GM18520 (cell line): ENCODE measurements around the gene GPD1.
"Not testable (repeated sequence)": the region's sequence is repeated elsewhere in the genome, so short reads cannot be mapped to it uniquely, and the experiment has no call there.

Experiments used
- ATAC-seq: cut with Tn5 transposase; IDR thresholded peaks from one replicate; pipeline ENCODE4 v1.9.1; 2021; ENCODE audit not compliant: unreplicated experiment

Gene GPD1

DNA sequence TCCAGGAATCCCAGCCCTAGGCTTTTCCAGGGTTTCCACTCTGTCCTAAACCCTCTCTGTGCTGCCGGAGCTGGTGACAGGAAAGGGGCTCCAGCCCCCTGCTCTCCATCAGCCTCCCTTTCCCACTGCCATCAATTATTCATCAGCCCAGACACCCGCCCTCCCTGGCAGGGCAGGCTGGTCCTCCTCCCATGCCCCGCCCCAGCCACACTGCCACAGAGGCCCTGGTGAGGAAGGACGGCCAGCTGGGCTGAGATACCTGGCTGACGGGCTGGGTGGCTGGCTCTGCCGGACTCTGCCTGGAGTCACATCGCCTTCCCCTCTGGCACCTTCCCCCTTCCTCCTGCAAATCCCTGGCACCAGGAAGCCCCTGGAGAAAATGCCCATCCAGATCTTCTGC is 30.6 kb upstream of the GPD1 start:
- ATAC-seq = no peak

DNA sequence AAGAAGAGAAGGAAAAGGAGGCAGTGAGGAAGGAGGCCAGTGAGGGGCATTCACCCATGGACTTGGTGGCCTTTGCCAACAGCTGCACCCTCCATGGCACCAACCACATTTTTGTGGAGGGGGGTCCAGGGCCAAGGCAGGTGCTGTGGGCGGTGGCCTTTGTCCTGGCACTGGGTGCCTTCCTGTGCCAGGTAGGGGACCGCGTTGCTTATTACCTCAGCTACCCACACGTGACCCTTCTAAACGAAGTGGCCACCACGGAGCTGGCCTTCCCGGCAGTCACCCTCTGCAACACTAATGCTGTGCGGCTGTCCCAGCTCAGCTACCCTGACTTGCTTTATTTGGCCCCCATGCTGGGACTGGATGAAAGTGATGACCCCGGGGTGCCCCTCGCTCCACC is 30.1 kb upstream of the GPD1 start:
- ATAC-seq = no peak

DNA sequence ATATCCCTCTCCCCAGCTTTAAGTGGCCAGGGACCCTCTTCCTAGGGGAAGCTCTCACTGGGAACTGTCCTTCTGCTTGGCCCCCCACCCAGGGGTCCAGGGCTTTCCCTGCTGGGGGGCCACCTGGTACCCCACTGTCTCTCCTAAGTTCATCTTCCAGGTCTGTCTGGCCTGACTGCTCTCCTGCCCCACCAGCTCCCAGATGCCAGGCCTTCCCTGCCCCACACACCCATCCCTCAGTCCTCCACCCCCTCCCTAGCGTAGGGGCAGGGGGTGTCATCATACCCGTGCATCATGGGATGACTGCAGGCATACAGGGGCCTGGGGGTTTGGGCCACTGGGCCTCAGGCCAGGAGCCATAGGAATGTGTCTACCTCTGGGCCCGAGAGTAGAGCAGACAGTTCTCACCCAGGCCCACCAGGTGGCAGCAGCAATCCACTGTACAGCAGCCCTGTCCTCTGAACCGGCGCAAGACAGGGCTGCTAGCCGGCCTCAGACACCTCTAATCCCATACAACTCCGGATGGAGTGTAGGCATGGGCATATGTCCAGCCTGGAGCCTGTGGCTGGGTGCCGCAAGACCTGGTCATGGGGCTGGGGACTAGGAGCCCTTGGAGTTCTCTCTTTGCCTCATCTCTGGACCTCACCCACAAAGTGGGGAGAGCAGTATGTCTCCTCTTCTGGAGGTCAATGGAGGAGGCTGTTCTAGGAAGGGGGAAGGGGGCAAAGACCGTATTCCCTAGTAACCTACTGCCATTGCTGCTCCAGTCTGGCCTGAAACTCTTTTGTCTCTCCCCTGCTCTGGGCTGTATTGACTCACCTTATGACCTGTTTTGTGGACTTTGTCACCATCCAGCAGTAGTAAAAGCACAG is 28.6 kb upstream of the GPD1 start:
- ATAC-seq = peak; percentile 76

DNA sequence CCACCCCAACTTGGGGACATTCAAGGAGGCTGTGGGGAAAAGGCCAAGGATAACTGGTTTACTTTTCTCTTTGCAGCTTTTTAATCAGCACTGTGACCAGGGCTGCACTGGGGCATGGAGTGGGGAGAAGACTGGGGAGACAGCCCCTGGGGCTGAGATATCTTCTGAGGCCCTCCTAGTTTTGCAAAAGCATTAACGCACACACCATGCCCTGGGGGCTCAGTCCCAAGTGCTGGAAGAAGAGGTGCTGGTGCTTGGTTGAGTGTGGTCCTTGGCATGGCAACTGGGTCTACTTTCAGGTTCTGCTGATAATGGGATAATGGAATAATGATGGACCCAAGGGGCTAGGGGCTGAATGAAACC is 28.0 kb upstream of the GPD1 start:
- ATAC-seq = no peak

DNA sequence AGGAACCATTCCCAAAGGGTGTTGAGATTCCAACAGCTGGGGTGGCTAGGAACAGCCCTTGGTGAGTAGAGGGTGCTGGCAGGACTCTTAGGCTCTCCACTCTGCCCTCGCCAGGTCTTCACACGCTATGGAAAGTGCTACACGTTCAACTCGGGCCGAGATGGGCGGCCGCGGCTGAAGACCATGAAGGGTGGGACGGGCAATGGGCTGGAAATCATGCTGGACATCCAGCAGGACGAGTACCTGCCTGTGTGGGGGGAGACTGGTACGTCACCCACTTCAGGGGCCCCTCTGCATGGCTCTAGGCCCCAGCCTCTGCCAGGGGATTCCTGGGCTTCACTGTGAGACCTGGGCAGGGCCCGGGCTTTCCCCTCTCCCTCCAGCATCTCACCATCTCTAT is 26.7 kb upstream of the GPD1 start:
- ATAC-seq = no peak

DNA sequence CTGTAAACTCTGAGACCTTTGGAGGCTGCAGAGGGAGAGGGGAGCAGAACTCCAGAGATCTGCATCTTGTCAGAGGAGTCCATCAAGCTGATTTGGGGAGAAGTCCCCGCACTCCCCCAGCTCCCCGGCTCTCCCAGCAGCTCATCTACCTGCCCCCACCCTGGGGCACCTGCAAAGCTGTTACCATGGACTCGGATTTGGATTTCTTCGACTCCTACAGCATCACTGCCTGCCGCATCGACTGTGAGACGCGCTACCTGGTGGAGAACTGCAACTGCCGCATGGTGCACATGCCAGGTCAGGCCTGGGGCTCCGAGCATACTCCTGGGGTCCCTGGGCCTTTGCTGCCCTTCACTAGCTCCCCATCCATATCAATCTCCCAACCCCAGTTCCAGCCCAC is 25.5 kb upstream of the GPD1 start:
- ATAC-seq = no peak

DNA sequence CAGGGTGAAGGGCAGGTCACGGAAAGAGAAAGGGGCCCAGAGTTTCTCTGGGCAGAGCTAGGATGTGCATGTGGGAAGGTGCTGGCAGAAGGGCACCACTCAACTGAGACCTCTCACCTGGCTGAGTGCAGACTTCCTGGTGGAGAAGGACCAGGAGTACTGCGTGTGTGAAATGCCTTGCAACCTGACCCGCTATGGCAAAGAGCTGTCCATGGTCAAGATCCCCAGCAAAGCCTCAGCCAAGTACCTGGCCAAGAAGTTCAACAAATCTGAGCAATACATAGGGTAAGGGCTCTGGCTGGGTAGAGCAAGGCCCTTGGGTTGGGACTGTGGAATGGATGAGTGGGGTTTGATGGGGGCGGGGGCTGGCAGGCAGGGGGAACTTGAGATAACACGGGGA is 24.0 kb upstream of the GPD1 start:
- ATAC-seq = no peak

DNA sequence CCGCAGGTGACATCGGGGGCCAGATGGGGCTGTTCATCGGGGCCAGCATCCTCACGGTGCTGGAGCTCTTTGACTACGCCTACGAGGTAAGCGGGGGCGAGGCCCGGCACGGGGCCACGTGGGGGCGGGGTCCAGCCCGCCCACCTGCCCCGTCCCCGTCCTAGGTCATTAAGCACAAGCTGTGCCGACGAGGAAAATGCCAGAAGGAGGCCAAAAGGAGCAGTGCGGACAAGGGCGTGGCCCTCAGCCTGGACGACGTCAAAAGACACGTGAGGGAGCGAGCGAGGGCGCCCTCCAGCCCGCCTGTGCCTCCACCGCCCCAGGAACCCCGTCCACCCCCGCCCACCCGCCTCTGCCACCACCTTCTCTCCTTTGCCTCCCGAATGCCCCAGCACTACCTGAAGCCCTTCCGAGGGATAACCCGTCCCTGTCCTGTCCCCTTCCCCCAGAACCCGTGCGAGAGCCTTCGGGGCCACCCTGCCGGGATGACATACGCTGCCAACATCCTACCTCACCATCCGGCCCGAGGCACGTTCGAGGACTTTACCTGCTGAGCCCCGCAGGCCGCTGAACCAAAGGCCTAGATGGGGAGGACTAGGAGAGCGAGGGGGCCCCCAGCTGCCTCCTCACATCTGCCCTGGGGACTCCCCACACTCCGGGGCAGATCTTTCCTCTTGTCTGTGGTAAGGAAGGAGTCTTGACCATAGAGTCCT is 22.6 kb upstream of the GPD1 start:
- no peak for ATAC-seq

DNA sequence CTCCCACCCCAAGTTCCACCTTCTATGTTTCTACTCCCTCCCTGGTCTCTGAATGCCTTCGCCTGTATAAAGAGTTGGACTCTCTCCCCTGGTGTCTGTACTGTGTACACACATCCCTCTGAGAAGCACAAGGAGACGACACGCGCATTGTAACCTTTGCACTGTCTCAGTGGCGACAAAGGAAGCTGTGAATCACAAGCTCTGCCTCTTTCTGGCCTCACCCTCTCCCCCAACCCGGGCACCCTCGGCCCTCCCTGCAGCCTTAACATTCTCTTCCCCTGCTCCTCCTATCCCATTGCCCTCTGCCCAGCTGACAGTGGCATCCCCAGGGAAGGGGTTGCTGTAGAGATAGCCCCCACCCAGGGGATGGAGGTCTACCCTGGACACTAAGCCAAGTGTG is 21.2 kb upstream of the GPD1 start:
- no peak for ATAC-seq

DNA sequence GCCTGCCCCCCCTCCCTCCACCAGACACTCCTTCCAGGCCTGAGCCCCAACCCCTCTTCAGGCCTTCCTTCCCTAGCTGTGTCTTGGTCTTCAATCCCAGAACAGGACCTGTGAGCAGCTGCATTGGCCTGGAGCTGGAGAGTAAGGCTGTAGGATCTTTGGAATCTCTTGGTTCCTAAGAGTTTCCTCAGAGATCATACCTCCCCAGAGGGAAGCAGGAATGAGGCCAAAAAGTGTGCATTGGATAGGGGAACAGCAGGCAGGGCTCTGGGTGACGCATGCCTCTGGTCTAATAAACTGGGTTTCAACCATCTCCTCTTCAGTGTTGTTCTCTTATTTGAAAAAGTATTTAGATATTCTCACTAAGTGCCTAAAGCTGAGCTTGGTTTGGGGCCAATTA is 20.5 kb upstream of the GPD1 start:
- ATAC-seq = no peak

DNA sequence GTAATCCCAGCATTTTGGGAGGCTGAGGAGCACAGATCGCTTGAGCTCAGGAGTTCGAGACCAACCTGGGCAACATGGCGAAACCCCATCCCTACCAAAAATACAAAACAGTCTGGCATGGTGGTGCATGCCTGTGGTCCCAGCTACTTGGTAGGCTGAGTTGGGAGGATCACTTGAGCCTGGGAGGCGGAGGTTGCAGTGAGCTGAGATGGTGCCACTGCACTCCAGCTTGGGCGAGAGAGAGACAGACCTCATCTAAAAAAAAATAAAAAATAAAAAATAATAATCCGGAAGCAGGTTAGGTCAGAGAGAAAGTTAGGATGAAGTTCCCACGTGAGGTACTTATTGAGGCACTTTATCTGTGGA is 19.4 kb upstream of the GPD1 start:
- ATAC-seq = not testable (repeated sequence)

DNA sequence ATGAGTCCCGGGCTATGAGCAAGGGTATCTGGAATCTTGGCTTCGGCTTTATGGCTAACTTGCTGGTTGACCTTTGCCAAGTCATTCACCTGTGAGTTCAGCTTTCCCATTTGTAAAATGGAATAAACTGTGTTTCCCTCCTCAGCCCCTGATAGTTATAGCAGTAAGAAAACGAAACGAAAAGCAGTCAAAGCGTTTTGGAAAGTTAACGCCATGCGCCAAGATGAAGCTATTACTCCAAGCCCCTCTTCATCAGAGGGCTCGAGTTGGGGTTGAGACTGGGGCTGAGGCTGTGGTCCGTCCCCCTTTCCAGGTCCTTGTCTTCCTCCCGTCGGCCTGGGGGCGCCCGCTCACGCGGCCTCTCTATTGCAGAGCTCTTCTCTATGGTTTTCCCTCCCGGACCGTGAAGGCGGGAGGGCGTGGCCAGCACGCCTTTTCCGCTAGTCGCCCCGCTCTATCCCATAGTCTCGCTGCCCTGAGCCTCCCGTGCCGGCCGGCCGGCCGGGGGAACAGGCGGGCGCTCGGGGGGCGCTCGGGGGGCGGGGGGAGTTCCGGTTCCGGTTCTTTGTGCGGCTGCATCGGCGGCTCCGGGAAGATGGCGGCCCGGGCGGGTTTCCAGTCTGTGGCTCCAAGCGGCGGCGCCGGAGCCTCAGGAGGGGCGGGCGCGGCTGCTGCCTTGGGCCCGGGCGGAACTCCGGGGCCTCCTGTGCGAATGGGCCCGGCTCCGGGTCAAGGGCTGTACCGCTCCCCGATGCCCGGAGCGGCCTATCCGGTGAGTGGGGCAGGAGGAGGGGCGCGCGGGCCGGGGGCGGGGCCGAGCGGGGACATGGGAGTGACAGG is 18.8 kb upstream of the GPD1 start, which contains the start of gene SMARCD1:
TSS of gene SMARCD1 (plus strand) at position 568 of the 840 bp plus-strand sequence. CDS start at position 596, 28 bp downstream.
- peak; percentile 70 for ATAC-seq

DNA sequence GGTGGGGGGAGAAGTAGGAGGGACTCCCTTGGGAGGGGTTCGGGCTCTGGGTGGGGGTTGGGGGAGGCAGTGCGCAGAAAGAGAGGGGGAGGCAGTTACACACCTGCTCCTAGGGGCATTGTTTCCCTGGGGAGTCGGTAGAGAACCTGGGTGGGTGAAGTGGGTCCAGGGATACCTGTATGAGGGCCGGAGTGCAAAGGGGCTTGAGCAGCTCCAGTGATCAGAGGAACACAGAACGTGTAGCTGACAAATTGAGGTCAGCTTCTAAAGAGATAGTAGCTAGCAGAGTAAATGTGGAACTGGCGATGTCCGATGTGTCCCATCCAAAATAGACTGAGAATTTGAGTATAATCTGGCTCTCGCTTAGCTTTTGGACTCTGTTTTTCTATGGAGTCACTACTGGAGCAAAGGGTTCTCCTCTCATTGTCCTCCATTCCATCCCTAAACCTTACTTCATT is 18.2 kb upstream of the GPD1 start:
- ATAC-seq = no peak

DNA sequence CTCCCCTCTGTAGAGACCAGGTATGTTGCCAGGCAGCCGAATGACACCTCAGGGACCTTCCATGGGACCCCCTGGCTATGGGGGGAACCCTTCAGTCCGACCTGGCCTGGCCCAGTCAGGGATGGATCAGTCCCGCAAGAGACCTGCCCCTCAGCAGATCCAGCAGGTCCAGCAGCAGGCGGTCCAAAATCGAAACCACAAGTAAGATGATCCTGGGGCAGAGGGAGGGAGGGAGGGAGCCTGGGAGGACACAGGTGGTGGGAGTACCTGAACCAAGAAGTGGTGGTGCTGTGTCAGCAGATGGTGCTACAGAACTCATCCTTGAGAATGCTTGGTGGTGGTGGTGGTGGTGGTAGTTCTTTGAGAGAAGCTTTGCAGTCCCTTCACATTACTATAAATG is 17.7 kb upstream of the GPD1 start:
- ATAC-seq = no peak

DNA sequence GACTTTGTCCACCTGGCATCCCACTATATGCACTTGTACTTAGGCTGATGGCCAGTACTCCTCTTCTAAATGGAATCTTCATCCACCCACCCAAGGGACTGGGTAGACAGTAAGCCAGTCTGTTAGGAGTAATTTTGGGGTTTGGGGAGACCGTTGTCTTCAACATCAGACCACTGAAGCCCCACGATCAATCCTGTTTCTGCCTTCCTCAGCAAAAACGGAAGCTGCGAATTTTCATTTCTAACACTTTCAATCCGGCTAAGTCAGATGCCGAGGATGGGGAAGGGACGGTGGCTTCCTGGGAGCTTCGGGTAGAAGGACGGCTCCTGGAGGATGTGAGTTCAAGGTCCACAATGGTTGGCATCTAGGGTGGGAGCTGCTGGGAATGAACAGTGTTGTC is 16.7 kb upstream of the GPD1 start:
- no peak for ATAC-seq

DNA sequence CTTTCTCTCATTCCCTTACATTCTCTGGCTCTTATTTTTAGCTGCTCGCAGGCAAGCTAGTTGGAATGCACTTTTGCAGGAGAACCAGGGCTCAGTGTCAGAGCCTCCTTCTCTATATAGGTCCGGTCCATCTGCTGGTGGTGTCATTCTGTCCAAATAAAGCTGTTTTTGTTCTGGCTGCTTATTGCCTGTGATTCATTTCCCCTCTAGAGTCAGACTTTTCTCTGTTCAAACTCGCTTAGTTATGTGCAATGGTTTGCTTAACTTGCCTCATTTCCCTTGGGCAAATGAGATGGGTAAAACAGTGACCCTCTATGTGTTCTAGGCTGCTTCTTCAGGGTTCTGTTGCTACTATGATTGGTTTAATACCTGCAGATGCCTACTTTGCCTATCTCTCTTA is 15.8 kb upstream of the GPD1 start:
- no peak for ATAC-seq

DNA sequence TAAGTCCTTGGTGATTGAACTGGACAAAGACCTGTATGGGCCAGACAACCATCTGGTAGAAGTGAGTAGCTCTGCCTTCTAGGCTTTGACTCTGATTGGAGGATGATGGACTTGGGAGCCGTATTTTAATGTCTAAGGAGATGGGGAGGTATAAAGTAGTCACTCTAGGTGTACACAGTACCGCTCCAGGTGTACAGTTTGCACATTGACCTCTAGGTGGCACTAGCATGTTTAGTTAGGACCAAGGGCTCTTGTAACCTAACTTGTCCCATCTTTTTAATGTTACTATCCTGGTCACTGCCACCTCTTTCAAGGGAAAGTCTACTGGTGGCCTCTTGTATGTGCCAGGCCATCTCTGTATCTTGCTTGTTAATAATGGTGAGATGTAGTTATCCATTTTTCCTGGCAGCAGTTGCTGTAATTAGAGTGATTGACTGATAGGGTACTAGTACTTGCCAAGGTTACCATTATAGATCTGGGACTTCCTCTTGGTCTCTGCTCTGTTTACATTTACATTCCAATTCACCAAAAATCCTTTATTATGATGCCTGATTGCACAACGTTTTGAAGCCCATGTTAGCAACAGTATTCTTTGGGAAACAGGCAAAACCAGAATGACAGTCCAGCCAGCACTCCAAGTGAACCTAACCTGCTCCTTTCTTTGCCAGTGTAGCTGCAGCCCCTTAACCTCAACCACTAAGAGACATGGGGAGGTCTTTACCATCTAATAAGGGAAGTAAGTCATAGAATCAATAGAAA is 15.1 kb upstream of the GPD1 start:
- ATAC-seq = no peak

DNA sequence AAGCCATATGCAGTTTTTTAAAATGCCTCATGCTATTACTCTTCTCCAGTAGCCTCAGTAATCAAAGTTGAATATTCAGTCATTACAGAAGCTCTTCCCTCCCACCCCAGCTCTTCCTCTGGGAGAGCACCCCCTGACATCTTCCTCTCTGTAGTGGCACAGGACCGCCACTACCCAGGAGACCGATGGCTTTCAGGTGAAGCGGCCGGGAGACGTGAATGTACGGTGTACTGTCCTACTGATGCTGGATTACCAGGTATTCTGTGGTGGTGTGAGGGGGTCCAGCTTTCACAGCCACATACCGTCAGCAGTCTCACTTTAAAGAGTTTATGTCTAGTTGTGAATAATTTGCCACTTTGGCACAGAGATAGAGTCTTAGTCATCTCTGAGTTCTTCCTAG is 14.1 kb upstream of the GPD1 start:
- ATAC-seq = no peak

DNA sequence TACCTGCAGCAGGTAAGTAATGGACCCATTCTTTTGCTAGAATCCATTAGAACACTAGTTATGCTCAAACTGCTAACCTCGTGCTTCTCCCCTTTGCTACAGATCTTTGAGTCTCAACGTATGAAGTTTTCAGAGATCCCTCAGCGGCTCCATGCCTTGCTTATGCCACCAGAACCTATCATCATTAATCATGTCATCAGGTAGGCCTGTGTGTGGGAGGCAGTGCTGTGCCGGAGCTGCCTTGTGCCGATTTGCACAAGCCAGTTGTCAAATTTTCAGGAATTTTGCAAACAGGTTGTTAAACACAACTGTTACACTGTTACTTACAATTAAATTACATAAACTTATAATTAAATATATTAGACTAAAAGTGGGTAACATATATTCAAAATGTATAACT is 13.4 kb upstream of the GPD1 start:
- no peak for ATAC-seq

DNA sequence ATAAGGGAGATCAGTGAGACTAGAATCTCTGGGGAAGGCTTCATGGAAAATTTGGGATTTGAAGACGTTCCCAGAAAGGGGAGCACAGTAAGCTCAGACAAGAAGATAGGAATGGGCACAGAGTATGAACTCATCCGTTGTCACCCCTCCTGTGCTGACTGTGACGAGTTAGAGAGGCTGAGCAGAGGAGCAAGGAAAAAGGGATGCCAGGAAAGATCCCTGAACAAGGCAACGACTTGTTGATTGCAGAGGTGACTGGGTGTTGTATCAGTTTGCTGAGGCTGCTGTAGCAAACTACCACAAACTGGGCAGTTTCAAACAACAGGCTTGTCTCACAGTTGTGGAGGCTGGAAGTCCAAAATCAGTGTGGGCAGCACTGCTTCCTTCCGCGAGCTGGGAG is 5.9 kb upstream of the GPD1 start:
- no peak for ATAC-seq
